ENCODE results near the gene GRB10. TPM values are rescaled to one million over a fixed set of nuclear protein-coding genes. Genes with fewer than 3 reads are reported as not detected.

GRB10 gene
- polyA plus RNA-seq, 3 donors: 1.3 to 3.1 (median 1.5) TPM

DNA sequence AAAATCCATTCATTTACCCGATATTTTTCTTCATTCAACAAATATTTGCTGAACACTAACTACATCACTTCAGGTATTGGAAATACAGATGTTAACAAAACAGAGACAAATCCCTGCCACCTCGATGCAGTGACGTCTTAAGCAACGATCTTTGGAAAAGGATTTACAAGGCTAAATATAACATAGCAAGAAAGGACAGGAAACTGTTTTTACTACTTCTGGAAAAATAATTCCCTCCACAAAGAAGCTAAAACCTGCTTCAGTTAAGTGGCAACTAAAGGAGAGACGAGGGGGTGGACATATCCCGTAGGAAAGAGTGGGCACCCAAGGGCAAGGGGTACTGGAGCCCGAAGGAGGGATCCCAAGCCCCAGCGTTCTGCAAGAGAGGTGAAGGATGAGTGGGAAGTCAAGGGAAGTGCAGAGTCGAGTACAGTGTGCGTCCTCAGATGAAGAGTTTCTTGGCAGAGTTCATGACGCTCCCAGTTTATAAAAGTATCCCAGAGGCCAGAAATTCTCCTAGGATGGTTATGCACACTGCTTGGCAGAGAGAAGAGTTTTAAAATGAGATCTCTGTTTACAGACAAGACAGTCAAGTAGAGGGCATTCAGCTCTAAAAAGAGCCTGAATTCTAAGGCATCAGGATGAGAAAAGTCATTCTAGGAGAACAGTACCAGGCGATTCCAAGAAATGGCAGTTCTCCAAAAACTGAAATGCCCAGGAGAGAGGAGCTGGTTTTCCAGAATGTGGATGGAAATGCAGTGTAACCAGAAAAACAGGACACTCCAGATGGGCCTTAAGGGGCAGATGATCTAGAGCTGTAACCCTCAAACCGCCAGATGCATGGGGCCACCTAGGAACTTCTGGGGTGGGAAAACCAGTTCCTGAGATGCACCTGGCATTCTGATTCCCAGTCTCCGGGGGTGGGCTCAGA is 97.3 kb downstream of the GRB10 start:
- H3K36me3 Mint-ChIP-seq: peaks cover 4% of the 10 kb centered on the region in 2 donors
- H3K27me3 Mint-ChIP-seq (ENCODE audit: low read depth in 3 of 3): no peaks in the 10 kb centered on the region
- no peaks in the 10 kb centered on the region for H3K9me3 Mint-ChIP-seq
- Histone ChIP-seq H3K27ac (ENCODE audit: low read depth in 1 of 2, low read length in 2 of 2) (no peak overlapping the region), H4K20me1 (ENCODE audit: insufficient read depth, low read length) (no peaks in the 10 kb centered on the region), H3K4me2 (replicated peaks; ENCODE audit: extremely low read depth, low read length, poor library complexity, severe bottlenecking) (no peak overlapping the region), H2AFZ (ENCODE audit: insufficient read depth, low read depth, low read length, poor library complexity, severe bottlenecking) (no peak overlapping the region), H3K4me3 (replicated peaks in 1 of 3; ENCODE audit: low read depth in 2 of 3, low read length in 3 of 3) (no peak overlapping the region), H3K9me3 (replicated peaks in 1 of 2; ENCODE audit: control insufficient read depth in 1 of 2, insufficient read depth in 1 of 2, low read length in 2 of 2) (no peaks in the 10 kb centered on the region), H3K79me2 (ENCODE audit: insufficient read depth, low read length) (no peaks in the 10 kb centered on the region), H3K27me3 (ENCODE audit: control insufficient read depth in 2 of 2, insufficient read depth in 2 of 2, low read length in 2 of 2) (no peaks in the 10 kb centered on the region), H3K4me1 (ENCODE audit: control insufficient read depth in 1 of 2, insufficient read depth in 2 of 2, low read length in 2 of 2) (peaks cover 6 to 12% of the 10 kb centered on the region in 2 donors), H3K9ac (ENCODE audit: insufficient read depth, low read length, poor library complexity, severe bottlenecking) (no peak overlapping the region), H3K36me3 (replicated peaks in 1 of 2; ENCODE audit: control insufficient read depth in 1 of 2, insufficient read depth in 2 of 2, low read length in 2 of 2) (no peaks in the 10 kb centered on the region)
- H3K4me3 Mint-ChIP-seq: no peak overlapping the region
- intact Hi-C loops (cut with micrococcal nuclease): no loop called here
- WGBS (ENCODE audit: insufficient coverage): 92% methylated on average over 10 of the region's 14 CpGs
- peaks cover 23% of the 10 kb centered on the region for H3K4me1 Mint-ChIP-seq
- H3K27ac Mint-ChIP-seq: no peak overlapping the region
- DNase-seq: no peak
- TF ChIP-seq, protein P1, sequence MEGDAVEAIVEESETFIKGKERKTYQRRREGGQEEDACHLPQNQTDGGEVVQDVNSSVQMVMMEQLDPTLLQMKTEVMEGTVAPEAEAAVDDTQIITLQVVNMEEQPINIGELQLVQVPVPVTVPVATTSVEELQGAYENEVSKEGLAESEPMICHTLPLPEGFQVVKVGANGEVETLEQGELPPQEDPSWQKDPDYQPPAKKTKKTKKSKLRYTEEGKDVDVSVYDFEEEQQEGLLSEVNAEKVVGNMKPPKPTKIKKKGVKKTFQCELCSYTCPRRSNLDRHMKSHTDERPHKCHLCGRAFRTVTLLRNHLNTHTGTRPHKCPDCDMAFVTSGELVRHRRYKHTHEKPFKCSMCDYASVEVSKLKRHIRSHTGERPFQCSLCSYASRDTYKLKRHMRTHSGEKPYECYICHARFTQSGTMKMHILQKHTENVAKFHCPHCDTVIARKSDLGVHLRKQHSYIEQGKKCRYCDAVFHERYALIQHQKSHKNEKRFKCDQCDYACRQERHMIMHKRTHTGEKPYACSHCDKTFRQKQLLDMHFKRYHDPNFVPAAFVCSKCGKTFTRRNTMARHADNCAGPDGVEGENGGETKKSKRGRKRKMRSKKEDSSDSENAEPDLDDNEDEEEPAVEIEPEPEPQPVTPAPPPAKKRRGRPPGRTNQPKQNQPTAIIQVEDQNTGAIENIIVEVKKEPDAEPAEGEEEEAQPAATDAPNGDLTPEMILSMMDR (IDR thresholded peaks at IDR 0.05): no peak

- no peaks in the 10 kb centered on the region for H3K27me3 ChIP-seq (ENCODE audit: control insufficient read depth in 2 of 2, insufficient read depth in 2 of 2, low read length in 2 of 2)
- H3K79me2 ChIP-seq (ENCODE audit: insufficient read depth, low read length): no peaks in the 10 kb centered on the region
- no peak overlapping the region for H3K4me2 ChIP-seq (replicated peaks; ENCODE audit: extremely low read depth, low read length, poor library complexity, severe bottlenecking)
- no peak overlapping the region for H3K9ac ChIP-seq (ENCODE audit: insufficient read depth, low read length, poor library complexity, severe bottlenecking)
- Mint-ChIP-seq H3K4me1 (peaks cover 23% of the 10 kb centered on the region), H3K4me3 (no peak overlapping the region), H3K27ac (no peak overlapping the region), H3K36me3 (peaks cover 4% of the 10 kb centered on the region in 2 donors), H3K27me3 (ENCODE audit: low read depth in 3 of 3) (no peaks in the 10 kb centered on the region), H3K9me3 (no peaks in the 10 kb centered on the region)
- no peaks in the 10 kb centered on the region for H3K36me3 ChIP-seq (replicated peaks in 1 of 2; ENCODE audit: control insufficient read depth in 1 of 2, insufficient read depth in 2 of 2, low read length in 2 of 2)
- H4K20me1 ChIP-seq (ENCODE audit: insufficient read depth, low read length): no peaks in the 10 kb centered on the region
- no peaks in the 10 kb centered on the region for H3K9me3 ChIP-seq (replicated peaks in 1 of 2; ENCODE audit: control insufficient read depth in 1 of 2, insufficient read depth in 1 of 2, low read length in 2 of 2)
- H3K4me1 ChIP-seq (ENCODE audit: control insufficient read depth in 1 of 2, insufficient read depth in 2 of 2, low read length in 2 of 2): peaks cover 6 to 12% of the 10 kb centered on the region in 2 donors
- H3K4me3 ChIP-seq (replicated peaks in 1 of 3; ENCODE audit: low read depth in 2 of 3, low read length in 3 of 3): no peak overlapping the region
- TF ChIP-seq, protein P1 (IDR thresholded peaks at IDR 0.05): no peak
- DNase-seq: no peak
- WGBS (ENCODE audit: insufficient coverage): 60% methylated on average over 3 of the region's 4 CpGs
- intact Hi-C loops (cut with micrococcal nuclease): no loop called here
- no peak overlapping the region for H3K27ac ChIP-seq (ENCODE audit: low read depth in 1 of 2, low read length in 2 of 2)
- no peak overlapping the region for H2AFZ ChIP-seq (ENCODE audit: insufficient read depth, low read depth, low read length, poor library complexity, severe bottlenecking)
Measured at GRCh38 chr7:50684713-50685075, 98.0 kb downstream of the GRB10 start.

All from CD14-positive monocyte (primary cell).